Measurements from ENCODE around the gene ATG16L2. TPM values are rescaled to one million over a fixed set of nuclear protein-coding genes. Genes with fewer than 3 reads are reported as not detected.

ATG16L2 gene
- total RNA-seq, 1 experiment from 2014 or later: 17.3 TPM

DNA sequence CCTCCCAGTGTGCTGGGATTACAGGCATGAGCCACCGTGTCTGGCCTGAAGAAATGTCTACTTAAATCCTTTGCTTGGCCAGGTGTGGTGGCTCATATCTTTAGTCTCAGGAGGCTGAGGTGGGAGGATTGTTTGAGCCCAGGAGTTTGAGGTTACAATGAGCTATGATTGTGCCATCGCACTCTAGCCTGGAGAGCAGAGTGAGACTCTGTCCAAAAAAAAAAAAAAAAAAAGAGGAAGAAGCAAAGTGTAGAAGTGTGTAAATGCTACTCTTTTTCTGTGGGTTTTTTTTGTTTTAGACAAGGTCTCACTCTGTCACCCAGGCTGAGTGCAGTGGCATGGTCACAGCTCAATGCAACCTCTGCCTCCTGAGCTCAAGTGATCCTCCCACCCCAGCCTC is 6.4 kb upstream of the ATG16L2 start:
- no peaks in the 10 kb centered on the region for H3K23me2 ChIP-seq (ENCODE audit: insufficient read length, low read depth, low read length, poor library complexity, severe bottlenecking)
- no peaks in the 10 kb centered on the region for H4K20me1 ChIP-seq (ENCODE audit: control insufficient read depth, insufficient read depth, insufficient read length)
- H2BK120ac ChIP-seq (ENCODE audit: low read depth, low read length, poor library complexity, severe bottlenecking): no peak overlapping the region
- H3K18ac ChIP-seq (ENCODE audit: insufficient read length, low read depth, low read length): no peak overlapping the region
- no peaks in the 10 kb centered on the region for H3K9me3 Mint-ChIP-seq
- H3K4me3 Mint-ChIP-seq: no peak overlapping the region
- no peak overlapping the region for H3K27ac ChIP-seq (ENCODE audit: insufficient read length, low read depth, low read length)
- H2AFZ ChIP-seq (ENCODE audit: low read length): no peak overlapping the region
- H3K9ac ChIP-seq (ENCODE audit: extremely low read depth, insufficient read length, low read length): no peak overlapping the region
- H3K4me1 Mint-ChIP-seq: peaks cover 6 to 8% of the 10 kb centered on the region in 2 experiments
- H2BK5ac ChIP-seq (ENCODE audit: insufficient read length, low read length): no peak overlapping the region
- H3K27me3 Mint-ChIP-seq (ENCODE audit: low read depth): no peaks in the 10 kb centered on the region; the same call in 1 of the 2 replicates
- no peaks in the 10 kb centered on the region for H3K79me2 ChIP-seq (ENCODE audit: insufficient read depth, low read length)
- H3K14ac ChIP-seq (ENCODE audit: insufficient read depth, low read length): no peak overlapping the region
- H3T11ph ChIP-seq (ENCODE audit: low read length): no peak overlapping the region
- H3K27me3 ChIP-seq (ENCODE audit: insufficient read depth, low read length): no peaks in the 10 kb centered on the region
- H2BK12ac ChIP-seq (ENCODE audit: insufficient read length, low read depth, low read length): no peak overlapping the region
- no peak for DNase-seq
- H2BK15ac ChIP-seq (ENCODE audit: low read depth, low read length): no peak overlapping the region
- H2AK5ac ChIP-seq (ENCODE audit: insufficient read length, low read length): no peak overlapping the region
- no peak overlapping the region for H4K5ac ChIP-seq (ENCODE audit: insufficient read length, low read depth, low read length)
- WGBS (ENCODE audit: extremely low coverage, insufficient read length, low lambda C conversion rate): no CpG with 5 or more reads among the region's 2 CpGs
- H3K36me3 Mint-ChIP-seq (ENCODE audit: insufficient read depth in 1 of 3, low read depth in 3 of 3): peaks cover 0 to 22% (median 17%) of the 10 kb centered on the region in 3 experiments
- H3K9me3 ChIP-seq (ENCODE audit: control insufficient read depth, low read depth, low read length): no peaks in the 10 kb centered on the region
- H3K4me2 ChIP-seq (ENCODE audit: insufficient read depth, insufficient read length, low read length): no peak overlapping the region
- no peak overlapping the region for H4K91ac ChIP-seq (ENCODE audit: insufficient read length, low read depth, low read length)
- H3K56ac ChIP-seq (ENCODE audit: insufficient read length, low read depth, low read length): no peak overlapping the region
- no peak overlapping the region for H3K27ac Mint-ChIP-seq
- H4K8ac ChIP-seq (replicated peaks; ENCODE audit: insufficient read length, low read depth, low read length): no peak overlapping the region
- no peak overlapping the region for H2BK20ac ChIP-seq (ENCODE audit: low read depth, low read length, poor library complexity, severe bottlenecking)
- no peaks in the 10 kb centered on the region for H3K79me1 ChIP-seq (ENCODE audit: insufficient read depth, low read depth, low read length, poor library complexity, severe bottlenecking)
- H3K4me1 ChIP-seq (ENCODE audit: insufficient read depth, low read length): 0 out of 2 replicates have a peak, but pooled peaks cover 2% of the 10 kb centered on the region
- H3K23ac ChIP-seq (ENCODE audit: insufficient read length, low read depth, low read length): no peak overlapping the region
- H3K4ac ChIP-seq (ENCODE audit: low read depth, low read length): no peak overlapping the region
- TF ChIP-seq, protein P1, sequence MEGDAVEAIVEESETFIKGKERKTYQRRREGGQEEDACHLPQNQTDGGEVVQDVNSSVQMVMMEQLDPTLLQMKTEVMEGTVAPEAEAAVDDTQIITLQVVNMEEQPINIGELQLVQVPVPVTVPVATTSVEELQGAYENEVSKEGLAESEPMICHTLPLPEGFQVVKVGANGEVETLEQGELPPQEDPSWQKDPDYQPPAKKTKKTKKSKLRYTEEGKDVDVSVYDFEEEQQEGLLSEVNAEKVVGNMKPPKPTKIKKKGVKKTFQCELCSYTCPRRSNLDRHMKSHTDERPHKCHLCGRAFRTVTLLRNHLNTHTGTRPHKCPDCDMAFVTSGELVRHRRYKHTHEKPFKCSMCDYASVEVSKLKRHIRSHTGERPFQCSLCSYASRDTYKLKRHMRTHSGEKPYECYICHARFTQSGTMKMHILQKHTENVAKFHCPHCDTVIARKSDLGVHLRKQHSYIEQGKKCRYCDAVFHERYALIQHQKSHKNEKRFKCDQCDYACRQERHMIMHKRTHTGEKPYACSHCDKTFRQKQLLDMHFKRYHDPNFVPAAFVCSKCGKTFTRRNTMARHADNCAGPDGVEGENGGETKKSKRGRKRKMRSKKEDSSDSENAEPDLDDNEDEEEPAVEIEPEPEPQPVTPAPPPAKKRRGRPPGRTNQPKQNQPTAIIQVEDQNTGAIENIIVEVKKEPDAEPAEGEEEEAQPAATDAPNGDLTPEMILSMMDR (conservative IDR thresholded peaks at IDR 0.05): no peak
